Stimulated activated CD4-positive, alpha-beta T cell treated with anti-CD3 and anti-CD28 coated beads, TNF-alpha, amount 100 ng/mL, for 48 hours (primary cell): ENCODE data around the gene PPP1R13L.

Experiments
- DNase-seq, 3 donors: peaks; one replicate each; pipeline ENCODE4 v3.0.0-alpha.2; 2020; ENCODE audit warnings: low read depth in 3 of 3

PPP1R13L gene, protein sequence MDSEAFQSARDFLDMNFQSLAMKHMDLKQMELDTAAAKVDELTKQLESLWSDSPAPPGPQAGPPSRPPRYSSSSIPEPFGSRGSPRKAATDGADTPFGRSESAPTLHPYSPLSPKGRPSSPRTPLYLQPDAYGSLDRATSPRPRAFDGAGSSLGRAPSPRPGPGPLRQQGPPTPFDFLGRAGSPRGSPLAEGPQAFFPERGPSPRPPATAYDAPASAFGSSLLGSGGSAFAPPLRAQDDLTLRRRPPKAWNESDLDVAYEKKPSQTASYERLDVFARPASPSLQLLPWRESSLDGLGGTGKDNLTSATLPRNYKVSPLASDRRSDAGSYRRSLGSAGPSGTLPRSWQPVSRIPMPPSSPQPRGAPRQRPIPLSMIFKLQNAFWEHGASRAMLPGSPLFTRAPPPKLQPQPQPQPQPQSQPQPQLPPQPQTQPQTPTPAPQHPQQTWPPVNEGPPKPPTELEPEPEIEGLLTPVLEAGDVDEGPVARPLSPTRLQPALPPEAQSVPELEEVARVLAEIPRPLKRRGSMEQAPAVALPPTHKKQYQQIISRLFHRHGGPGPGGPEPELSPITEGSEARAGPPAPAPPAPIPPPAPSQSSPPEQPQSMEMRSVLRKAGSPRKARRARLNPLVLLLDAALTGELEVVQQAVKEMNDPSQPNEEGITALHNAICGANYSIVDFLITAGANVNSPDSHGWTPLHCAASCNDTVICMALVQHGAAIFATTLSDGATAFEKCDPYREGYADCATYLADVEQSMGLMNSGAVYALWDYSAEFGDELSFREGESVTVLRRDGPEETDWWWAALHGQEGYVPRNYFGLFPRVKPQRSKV

DNA sequence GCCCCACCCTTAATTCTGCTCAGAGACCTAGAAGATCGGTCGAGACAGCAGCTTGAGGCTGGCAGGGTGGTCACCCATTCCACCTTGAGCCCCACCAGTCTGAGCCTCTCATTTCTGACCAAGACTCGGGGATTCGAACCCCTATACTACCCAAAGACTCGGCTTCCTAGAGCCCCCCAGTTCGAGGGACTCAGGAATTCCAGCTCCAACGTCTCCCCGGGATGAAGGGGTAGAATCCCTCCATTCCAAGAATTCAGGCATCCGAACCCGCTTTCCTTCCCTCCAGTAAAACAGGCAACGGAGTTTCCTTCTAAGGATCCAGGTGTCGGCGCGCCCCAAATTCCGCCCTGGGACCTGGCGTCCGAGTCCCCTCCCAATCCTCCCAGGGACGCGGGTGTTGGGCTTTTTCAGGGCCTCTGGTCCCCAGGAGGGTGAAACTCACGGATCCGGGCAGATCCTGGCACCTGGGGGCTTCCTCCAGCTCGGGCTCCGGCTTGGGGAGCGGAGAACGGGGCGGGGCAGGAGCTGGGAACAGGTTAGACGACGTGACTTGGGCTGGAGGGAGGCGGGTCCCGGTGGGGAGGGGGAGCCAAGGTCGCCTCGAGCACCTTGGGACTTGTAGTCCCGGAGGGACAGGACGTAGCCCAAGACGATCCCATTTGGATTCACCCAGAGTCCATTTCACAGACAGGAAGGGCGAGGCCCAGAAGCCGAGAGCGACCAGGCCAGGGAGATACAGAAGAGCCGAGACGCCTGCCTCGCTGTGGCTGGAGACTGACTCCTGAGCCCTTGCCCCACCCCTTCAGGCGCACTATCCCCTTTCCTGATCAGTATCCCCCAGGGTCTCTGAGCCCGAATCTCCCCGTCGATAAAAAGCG is at the start of gene PPP1R13L:
Gene PPP1R13L, minus strand, starts transcription at position 513 of the 878 bp plus-strand sequence. CDS start 6,751 bp downstream, outside the sequence.
- peak; percentile 41 to 70 (median 52) for DNase-seq

DNA sequence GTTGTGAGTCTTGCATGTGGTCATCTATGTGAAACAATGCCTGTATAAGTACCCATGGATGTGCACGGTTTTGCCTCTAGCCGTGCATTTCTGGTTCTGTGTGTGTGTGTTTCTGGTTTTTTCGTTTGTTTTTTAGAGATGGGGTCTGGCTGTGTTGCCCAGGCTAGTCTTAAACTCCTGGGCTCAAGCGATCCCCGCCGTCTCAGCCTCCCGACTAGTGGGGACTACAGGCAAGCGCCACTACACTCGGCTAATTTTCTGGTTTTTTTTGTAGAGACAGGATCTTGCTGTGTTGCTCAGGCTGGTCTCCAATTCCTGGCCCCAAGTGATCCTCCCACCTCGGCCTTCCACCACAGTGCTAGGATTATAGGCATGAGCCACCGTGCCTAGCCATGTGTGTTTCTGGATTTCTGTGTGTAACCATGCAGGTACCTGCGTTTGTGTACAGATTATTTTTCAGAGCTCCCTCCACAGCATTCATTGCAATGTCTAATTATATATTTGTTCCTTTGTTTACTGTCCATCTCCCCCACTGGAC is 47.0 kb upstream of the PPP1R13L start:
- DNase-seq: no peak

DNA sequence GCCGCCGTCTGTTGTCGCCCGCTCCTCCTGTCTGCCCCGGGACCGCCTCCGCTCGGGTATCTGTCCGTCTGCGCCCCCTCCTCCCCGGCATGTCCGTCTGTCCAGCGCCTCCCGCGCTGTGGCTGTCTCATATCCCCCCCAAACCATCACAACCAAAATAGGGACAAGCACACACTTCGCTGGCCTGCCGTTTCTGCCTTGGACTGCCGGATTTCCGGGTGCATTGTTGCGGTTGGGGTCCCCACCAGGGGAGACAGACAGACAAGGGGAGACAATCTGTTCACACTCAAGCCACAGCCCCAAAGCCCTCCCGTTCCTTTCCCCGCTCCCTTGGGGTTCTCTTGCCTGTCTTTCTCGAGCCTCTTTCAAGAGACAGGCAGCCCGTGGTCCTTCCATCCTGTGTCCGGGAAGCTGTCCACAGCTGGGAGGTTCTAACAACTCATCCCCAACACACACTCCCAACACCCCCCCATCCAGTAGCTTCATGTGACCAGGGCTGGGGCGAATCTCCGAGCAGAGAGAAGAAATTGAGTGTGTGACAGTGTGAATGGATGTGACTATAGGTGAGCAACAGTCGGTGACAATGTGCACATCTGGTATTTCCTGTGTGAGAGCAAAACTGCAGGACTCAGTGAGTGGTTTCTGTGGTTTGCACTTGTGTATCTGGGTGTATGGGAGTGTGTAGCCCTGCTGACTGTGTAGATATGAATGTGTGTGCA is 46.4 kb upstream of the PPP1R13L start:
- DNase-seq: no peak

GRCh38 chr19:45450012-45450333 is 45.1 kb upstream of the PPP1R13L start:
- no peak for DNase-seq

DNA sequence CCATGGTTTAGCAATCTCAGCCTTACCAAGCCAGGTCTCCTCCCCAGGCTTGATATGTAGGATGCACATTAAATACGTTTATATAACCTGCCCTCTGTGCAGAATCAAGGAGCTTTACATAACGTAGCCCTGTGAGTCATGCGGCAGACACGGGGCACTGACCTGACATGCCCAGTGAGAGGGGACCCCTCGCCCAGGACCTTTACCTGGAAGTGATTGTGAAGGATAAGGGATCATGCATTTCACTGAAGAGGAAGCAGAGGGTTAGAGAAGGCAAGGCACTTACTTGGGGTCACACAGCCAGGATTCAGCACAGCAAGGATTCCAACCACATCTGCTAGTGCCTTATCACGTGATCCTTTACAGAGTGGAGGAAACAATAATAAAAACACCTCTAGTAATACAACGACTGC is 44.0 kb upstream of the PPP1R13L start:
- no peak for DNase-seq

DNA sequence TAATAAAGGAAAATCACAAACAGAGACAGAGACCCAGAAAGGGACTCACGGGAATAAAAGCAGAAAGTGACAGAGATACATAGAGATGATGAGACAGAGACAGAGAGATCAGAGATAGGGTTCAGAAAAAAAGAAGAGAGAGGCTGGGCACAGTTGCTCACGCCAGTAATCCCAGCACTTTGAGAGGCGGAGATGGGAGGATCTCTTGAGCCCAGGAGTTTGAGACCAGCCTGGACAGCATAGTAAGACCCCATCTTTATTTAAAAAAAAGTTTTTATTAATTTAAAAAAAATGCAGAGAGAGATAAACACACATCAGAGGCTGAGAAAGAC is 43.5 kb upstream of the PPP1R13L start:
- no peak for DNase-seq

- DNase-seq: no peak
Observed at GRCh38 chr19:45446944-45447343, 42.1 kb upstream of the PPP1R13L start.

GRCh38 chr19:45446295-45446694 is 41.4 kb upstream of the PPP1R13L start:
- no peak for DNase-seq

DNA sequence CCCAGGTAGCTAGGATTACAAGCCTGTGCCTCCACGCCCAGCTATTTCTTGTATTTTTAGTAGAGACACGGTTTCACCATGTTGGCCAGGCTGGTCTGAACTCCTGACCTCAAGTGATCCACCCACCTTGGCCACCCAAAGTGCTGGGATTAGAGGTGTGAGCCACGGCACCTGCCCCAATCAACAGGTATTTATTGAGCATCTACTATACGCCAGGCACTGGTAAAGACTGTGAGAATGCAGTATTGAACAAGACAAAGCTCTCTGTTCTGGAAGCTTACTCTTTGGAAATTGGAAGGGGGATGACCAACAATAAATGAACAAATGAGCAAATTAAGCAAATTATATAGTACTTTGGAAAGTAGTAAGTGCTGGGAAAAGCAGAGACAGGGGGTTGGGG is 40.3 kb upstream of the PPP1R13L start:
- DNase-seq: no peak

DNA sequence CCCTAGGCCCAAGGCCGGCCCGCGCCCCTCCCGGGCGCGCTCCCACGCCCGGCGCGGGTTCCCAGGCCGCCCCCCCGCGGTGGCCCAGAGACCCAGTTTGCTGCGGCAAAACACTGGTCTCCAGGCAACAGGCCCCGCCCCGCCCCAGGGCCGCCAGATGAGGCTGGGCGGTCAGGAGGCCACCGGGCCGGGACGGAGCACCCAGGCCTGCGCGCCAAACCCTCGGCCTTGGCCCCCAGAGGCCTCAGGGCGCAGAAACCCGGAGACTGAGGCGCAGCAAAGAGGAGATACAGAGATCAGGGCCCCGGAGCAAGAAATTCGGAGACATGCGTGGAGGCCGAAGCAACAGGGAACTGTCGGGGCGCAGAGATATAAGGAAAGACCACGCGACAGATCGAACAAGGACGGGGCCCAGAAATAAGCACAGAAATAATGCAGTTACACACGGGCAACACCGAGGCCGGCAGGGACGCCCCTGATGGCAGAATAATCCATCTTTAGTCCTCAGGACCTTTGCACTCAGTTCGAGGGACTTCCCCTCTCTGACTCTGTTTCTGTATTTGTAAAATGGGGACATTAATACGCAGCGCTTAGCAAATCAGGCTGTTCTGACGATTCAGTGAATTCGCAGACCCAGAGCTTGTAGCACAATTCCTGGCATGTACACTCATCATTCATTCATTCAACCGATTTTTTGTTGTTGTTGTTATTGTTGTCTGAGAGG is 39.6 kb upstream of the PPP1R13L start:
- DNase-seq: peak; percentile 38 to 74 (median 66)

DNA sequence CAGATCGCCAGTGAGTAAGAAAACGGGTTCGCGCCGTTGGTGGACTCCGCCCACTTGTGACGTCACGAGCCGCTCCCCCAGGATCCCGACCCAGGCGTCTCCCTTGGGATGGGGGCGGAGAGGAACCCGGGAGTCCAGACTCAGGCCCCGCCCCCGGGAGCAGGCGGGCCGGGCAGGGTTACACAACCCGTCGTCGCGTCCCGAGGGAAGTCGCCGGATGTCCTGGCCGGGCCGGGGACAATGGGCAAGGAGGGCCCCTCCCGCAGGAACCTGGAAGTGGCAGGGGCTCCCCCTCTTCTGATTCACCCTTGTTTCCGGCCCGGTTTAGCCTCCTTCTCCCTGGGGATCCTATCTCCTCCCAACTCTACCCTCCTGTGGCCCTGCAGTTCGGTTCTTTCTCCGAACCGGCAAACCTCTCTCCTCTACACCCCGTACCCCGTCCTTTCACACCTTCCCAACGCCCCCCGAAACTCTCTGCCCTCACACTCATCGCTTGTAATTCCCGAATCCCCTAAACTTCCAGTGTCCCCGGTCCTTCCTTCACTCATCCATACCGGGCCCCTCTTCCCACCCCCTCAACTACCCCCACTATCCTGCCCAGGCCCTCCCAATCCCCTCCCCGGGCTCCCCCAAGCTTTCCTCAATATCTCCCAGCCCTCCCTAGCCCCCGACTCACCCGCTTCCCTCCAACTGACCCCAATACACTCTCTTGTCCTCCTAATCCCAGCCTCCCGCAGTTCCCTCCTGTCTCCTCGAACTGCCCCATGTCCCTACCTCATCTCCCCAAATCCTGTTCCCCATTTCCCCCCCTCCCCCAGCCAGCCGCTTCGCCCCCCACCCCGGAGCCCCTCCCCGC is 38.8 kb upstream of the PPP1R13L start:
- DNase-seq: peak in 2 of 3 donors; percentile 35 to 43

DNA sequence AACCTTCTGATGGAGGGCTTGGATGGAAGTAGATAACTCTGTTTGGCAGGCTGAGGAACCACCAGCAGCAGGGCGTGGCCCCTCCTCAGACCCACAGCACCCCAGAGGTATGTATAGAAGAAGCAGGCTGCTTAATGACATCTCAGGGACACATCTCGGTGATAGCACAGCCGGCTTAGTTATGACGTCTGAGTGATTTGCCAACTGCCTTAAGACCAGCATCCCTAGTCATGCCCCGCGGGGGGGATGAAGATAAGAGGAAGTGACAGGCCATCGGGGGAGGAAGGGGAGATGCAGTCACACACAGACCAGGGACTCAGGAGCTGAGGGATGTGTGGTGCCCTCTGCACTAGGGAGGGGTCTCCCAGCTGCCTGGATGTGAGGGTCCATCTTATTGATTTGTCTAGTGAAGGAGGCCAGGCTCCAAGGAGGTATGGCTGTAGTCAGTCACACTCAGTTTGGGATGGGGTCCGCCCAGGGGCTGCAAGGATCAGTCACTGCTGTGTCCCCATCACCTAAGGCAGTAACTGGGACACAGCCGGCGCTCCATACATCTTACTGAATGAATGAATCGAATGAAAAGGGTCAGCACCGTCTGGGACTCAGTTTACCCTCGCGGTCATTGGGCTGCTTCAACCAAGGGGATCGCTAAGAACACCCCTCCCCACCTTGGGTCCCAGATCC is 38.1 kb upstream of the PPP1R13L start:
- no peak for DNase-seq

DNA sequence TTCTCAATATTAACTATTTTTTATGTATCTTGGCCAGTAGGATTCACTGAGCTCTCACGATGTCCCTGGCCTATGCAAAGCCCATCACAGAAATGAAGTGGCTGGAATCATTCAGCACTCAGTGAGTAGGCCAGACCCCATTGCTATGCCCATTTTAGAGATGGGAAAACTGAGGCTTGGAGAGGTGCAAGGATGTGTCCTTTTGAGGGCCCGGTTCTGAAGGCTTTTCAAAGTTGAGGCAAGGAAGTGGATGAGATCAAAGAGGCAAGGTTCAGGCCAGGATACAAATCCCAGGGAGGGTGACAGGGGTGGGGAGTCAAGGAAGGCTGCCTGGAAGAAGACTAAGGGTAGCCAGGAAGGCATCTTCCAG is 37.5 kb upstream of the PPP1R13L start:
- no peak for DNase-seq

- no peak for DNase-seq
Observed at GRCh38 chr19:45440873-45441654, 36.2 kb upstream of the PPP1R13L start.

GRCh38 chr19:45440259-45440638 is 35.4 kb upstream of the PPP1R13L start:
- DNase-seq: no peak

GRCh38 chr19:45439569-45440258 is 34.8 kb upstream of the PPP1R13L start:
- DNase-seq: peak; percentile 65 to 73 (median 71)

- DNase-seq: no peak
Observed at GRCh38 chr19:45439190-45439568, 34.3 kb upstream of the PPP1R13L start.

DNA sequence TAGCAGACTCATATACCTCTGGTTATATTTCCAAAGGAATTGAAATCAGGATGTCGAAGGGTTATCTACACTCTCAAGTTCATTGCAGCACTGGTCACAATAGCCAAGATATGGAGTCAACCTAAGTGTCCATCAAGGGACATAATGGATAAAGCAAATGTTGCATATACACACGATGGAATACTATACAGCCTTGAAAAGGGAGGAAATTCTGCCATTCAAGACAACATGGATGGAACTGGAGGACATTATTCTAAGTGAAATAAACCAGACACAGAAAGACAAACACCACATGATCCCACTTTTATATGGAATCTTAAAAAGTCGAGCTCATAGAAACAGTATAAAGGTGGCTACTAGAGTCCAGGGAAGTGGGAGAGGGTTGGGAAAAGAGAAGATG is 32.5 kb upstream of the PPP1R13L start:
- no peak for DNase-seq
